ENCODE measurements around the gene ANKRA2. TPM values are rescaled to one million over a fixed set of nuclear protein-coding genes. Genes with fewer than 3 reads are reported as not detected.

ANKRA2 gene
- 15.2 and 19.5 TPM in 2 replicates for total RNA-seq (2014; rRNA removed; shearing (Covaris generic))

GRCh38 chr5:73565139-73565968 lies at the start of gene ANKRA2, which contains the start of gene UTP15:
Gene ANKRA2, minus strand, starts transcription at chr5:73565639. Its CDS starts 2,758 bp downstream, at chr5:73562881.
Gene UTP15, plus strand, starts transcription at chr5:73565743. Its CDS starts 1,602 bp downstream, at chr5:73567345.
- DNase-seq (ENCODE audit: low read depth), result peak; percentile 95

GRCh38 chr5:73615085-73615484 lies 49.6 kb upstream of the ANKRA2 start:
- DNase-seq (ENCODE audit: low read depth), result no peak

GRCh38 chr5:73612799-73613198 lies 47.4 kb upstream of the ANKRA2 start:
- DNase-seq (ENCODE audit: low read depth), result no peak

GRCh38 chr5:73607228-73607627 lies 41.8 kb upstream of the ANKRA2 start:
- DNase-seq (ENCODE audit: low read depth), result no peak

- DNase-seq (ENCODE audit: low read depth), result no peak
Measured at GRCh38 chr5:73606206-73606753, 40.8 kb upstream of the ANKRA2 start.

GRCh38 chr5:73605223-73606087 lies 40.0 kb upstream of the ANKRA2 start:
- peak; percentile 49 for DNase-seq (ENCODE audit: low read depth)

GRCh38 chr5:73603998-73604397 lies 38.6 kb upstream of the ANKRA2 start:
- DNase-seq (ENCODE audit: low read depth), result peak; percentile 38

GRCh38 chr5:73599380-73599779 lies 33.9 kb upstream of the ANKRA2 start:
- DNase-seq (ENCODE audit: low read depth), result no peak

GRCh38 chr5:73596705-73597328 lies 31.4 kb upstream of the ANKRA2 start:
- DNase-seq (ENCODE audit: low read depth), result peak; percentile 51

- no peak for DNase-seq (ENCODE audit: low read depth)
Measured at GRCh38 chr5:73592551-73592950, 27.1 kb upstream of the ANKRA2 start.

GRCh38 chr5:73591698-73592501 lies 26.5 kb upstream of the ANKRA2 start:
- DNase-seq (ENCODE audit: low read depth), result peak; percentile 26

- peak; percentile 70 for DNase-seq (ENCODE audit: low read depth)
Measured at GRCh38 chr5:73591102-73591695, 25.8 kb upstream of the ANKRA2 start.

- DNase-seq (ENCODE audit: low read depth), result no peak
Measured at GRCh38 chr5:73587923-73588322, 22.5 kb upstream of the ANKRA2 start.

GRCh38 chr5:73582285-73583145 lies 17.1 kb upstream of the ANKRA2 start:
- no peak for DNase-seq (ENCODE audit: low read depth)

GRCh38 chr5:73565969-73566547 lies 619 bp upstream of the ANKRA2 start:
- no peak for DNase-seq (ENCODE audit: low read depth)

- no peak for DNase-seq (ENCODE audit: low read depth)
Measured at GRCh38 chr5:73564675-73565074, 764 bp downstream of the ANKRA2 start.

GRCh38 chr5:73564018-73564417 lies 1.4 kb downstream of the ANKRA2 start:
- DNase-seq (ENCODE audit: low read depth), result no peak

GRCh38 chr5:73558950-73559349 lies 6.5 kb downstream of the ANKRA2 start:
- no peak for DNase-seq (ENCODE audit: low read depth)

- no peak for DNase-seq (ENCODE audit: low read depth)
Measured at GRCh38 chr5:73552642-73553041, 12.8 kb downstream of the ANKRA2 start.

All from RPMI7951 (cell line).